H1 (cell line): Measurements from ENCODE around the gene PPP1R9A. TPM values are rescaled to one million over a fixed set of nuclear protein-coding genes. Genes with fewer than 3 reads are reported as not detected.

Experiments
- CTCF ChIA-PET: fragments of 300-600 bp; sonication (Branson Sonifier 250); formaldehyde crosslinking; loops from one replicate; lab custom pipeline; 2021; ENCODE audit not compliant: partially characterized antibody; lab: Charles Lee
- POLR2A ChIA-PET: fragments of 300-600 bp; sonication (Branson Sonifier 250); formaldehyde crosslinking; loops from one replicate; lab custom pipeline; 2021; ENCODE audit warnings: inconsistent platforms; ENCODE audit not compliant: partially characterized antibody; lab: Charles Lee
- DNase-seq, 2 experiments: peaks; one replicate each; pipeline versions ENCODE4 v3.0.0 to v3.0.0-alpha.2; 2010 to 2022; ENCODE audit warnings: low spot score in 2 of 2, low read depth in 1 of 2, mixed read lengths in 1 of 2
- FAIRE-seq: peaks from 2 replicates; lab custom pipeline; 2011; peaks lifted over from hg19 to GRCh38; lab: Jason Lieb, UNC
- H2AFZ ChIP-seq: 2 replicates; pipeline ENCODE4 v1.8.1; 2012; ENCODE audit warnings: low read length, inconsistent platforms
- H2AK5ac ChIP-seq: 2 replicates; pipeline ENCODE4 v1.6.1; 2013; ENCODE audit warnings: low read depth, low read length
- H2BK120ac ChIP-seq: replicated peaks from 2 replicates; pipeline ENCODE3; 2013; ENCODE audit warnings: low read depth, low read length, inconsistent platforms
- H2BK12ac ChIP-seq: 2 replicates; pipeline ENCODE4 v1.6.1; 2013; ENCODE audit warnings: low read depth, low read length
- H2BK15ac ChIP-seq: 2 replicates; pipeline ENCODE4 v1.6.1; 2013; ENCODE audit warnings: low read length
- H2BK20ac ChIP-seq: 2 replicates; pipeline ENCODE4 v1.6.1; 2013; ENCODE audit warnings: low read length
- H2BK5ac ChIP-seq: 2 replicates; pipeline ENCODE4 v1.6.1; 2013; ENCODE audit warnings: low read depth, low read length
- H3K14ac ChIP-seq: 2 replicates; pipeline ENCODE4 v1.6.1; 2013; ENCODE audit warnings: inconsistent platforms; ENCODE audit not compliant: insufficient read length
- H3K18ac ChIP-seq: 2 replicates; pipeline ENCODE4 v1.6.1; 2013; ENCODE audit warnings: low read length; ENCODE audit errors: extremely low read depth
- H3K23ac ChIP-seq: 2 replicates; pipeline ENCODE4 v1.6.1; 2013; ENCODE audit warnings: inconsistent platforms; ENCODE audit not compliant: insufficient read length
- H3K23me2 ChIP-seq: 2 replicates; pipeline ENCODE4 v1.6.1; 2013; ENCODE audit warnings: low read depth, low read length
- H3K27ac ChIP-seq: 2 replicates; pipeline ENCODE4 v1.6.1; 2011; ENCODE audit warnings: low read depth, low read length, inconsistent platforms
- H3K27me3 ChIP-seq, 4 experiments: replicated peaks in 1 of 4; 1 replicate in 1 of 4; 2 replicates in 3 of 4; pipeline versions ENCODE4 v1.6.1 to v1.8.1; 2011 to 2013; ENCODE audit warnings: low read length in 3 of 4, mild to moderate bottlenecking in 3 of 4, inconsistent platforms in 2 of 4, mixed read lengths in 2 of 4, moderate library complexity in 1 of 4; ENCODE audit not compliant: control insufficient read depth in 3 of 4, insufficient read depth in 3 of 4; ENCODE audit errors: extremely low read depth in 1 of 4
- H3K36me3 ChIP-seq, 4 experiments: 2 replicates each; pipeline versions ENCODE4 v1.6.1 to v1.8.1; 2011 to 2013; ENCODE audit warnings: mild to moderate bottlenecking in 4 of 4, low read length in 3 of 4, moderate library complexity in 2 of 4, control low read depth in 1 of 4, inconsistent platforms in 1 of 4; ENCODE audit not compliant: insufficient read depth in 4 of 4, control insufficient read depth in 2 of 4
- H3K4ac ChIP-seq: replicated peaks from 2 replicates; pipeline ENCODE3; 2013; ENCODE audit warnings: low read length, low read depth, mixed read lengths, inconsistent platforms; ENCODE audit not compliant: insufficient read length
- H3K4me1 ChIP-seq, 4 experiments: replicated peaks in 1 of 4; 1 replicate in 1 of 4; 2 replicates in 3 of 4; pipeline versions ENCODE4 v1.6.1 to v1.8.1; 2011 to 2013; ENCODE audit warnings: low read length in 3 of 4, inconsistent platforms in 2 of 4, mixed read lengths in 1 of 4; ENCODE audit not compliant: insufficient read depth in 4 of 4, control insufficient read depth in 3 of 4
- H3K4me2 ChIP-seq, 2 experiments: 2 replicates each; pipeline versions ENCODE4 v1.6.1 to v1.8.1; 2011 to 2013; ENCODE audit warnings: low read depth in 2 of 2, low read length in 2 of 2, control low read depth in 1 of 2, inconsistent platforms in 1 of 2, mild to moderate bottlenecking in 1 of 2; ENCODE audit not compliant: insufficient read depth in 1 of 2
- H3K4me3 ChIP-seq, 4 experiments: fragments of 200-600, 300-600 bp in 1 of 4; sonication (generic), shearing (Covaris generic), sonication (Bioruptor Twin) in 1 of 4; 2 replicates each; pipeline versions ENCODE4 v1.5.1 to v1.8.1; 2011 to 2016; ENCODE audit warnings: low read length in 4 of 4, low read depth in 3 of 4, control low read depth in 2 of 4, inconsistent platforms in 2 of 4, mild to moderate bottlenecking in 2 of 4, mixed read lengths in 1 of 4, moderate library complexity in 1 of 4; ENCODE audit not compliant: insufficient read depth in 2 of 4; ENCODE audit errors: extremely low read depth in 1 of 4
- H3K56ac ChIP-seq: replicated peaks from 2 replicates; pipeline ENCODE3; 2013; ENCODE audit warnings: low read depth, mild to moderate bottlenecking, mixed read lengths, low read length, inconsistent platforms; ENCODE audit not compliant: insufficient read length
- H3K79me1 ChIP-seq: 2 replicates; pipeline ENCODE4 v1.6.1; 2013; ENCODE audit warnings: low read depth, low read length, control low read depth
- H3K79me2 ChIP-seq, 2 experiments: 2 replicates each; pipeline versions ENCODE4 v1.6.1 to v1.8.1; 2012 to 2013; ENCODE audit warnings: low read length in 2 of 2, mild to moderate bottlenecking in 2 of 2, inconsistent platforms in 1 of 2; ENCODE audit not compliant: insufficient read depth in 2 of 2, control insufficient read depth in 1 of 2
- H3K9ac ChIP-seq, 4 experiments: replicated peaks in 1 of 4; 1 replicate in 1 of 4; 2 replicates in 3 of 4; pipeline versions ENCODE4 v1.6.1 to v1.8.1; 2011 to 2013; ENCODE audit warnings: low read depth in 3 of 4, low read length in 3 of 4, control low read depth in 2 of 4, mild to moderate bottlenecking in 2 of 4, moderate library complexity in 2 of 4, inconsistent platforms in 1 of 4; ENCODE audit errors: extremely low read depth in 1 of 4
- H3K9me3 ChIP-seq, 2 experiments: 2 replicates each; pipeline versions ENCODE4 v1.6.1 to v1.8.1; 2012 to 2013; ENCODE audit warnings: mild to moderate bottlenecking in 2 of 2, moderate library complexity in 2 of 2, control low read depth in 1 of 2, inconsistent platforms in 1 of 2, low read depth in 1 of 2, low read length in 1 of 2, mixed read lengths in 1 of 2; ENCODE audit not compliant: insufficient read depth in 2 of 2
- H4K20me1 ChIP-seq, 2 experiments: replicated peaks in 1 of 2; 2 replicates each; pipeline versions ENCODE3 to v1.8.1; 2011 to 2013; ENCODE audit warnings: inconsistent platforms in 2 of 2, low read length in 2 of 2, mild to moderate bottlenecking in 1 of 2; ENCODE audit not compliant: insufficient read depth in 2 of 2, control insufficient read depth in 1 of 2
- H4K5ac ChIP-seq: 2 replicates; pipeline ENCODE4 v1.6.1; 2013; ENCODE audit warnings: low read length, low read depth, mixed read lengths, inconsistent platforms; ENCODE audit not compliant: insufficient read length
- H4K8ac ChIP-seq: 2 replicates; pipeline ENCODE4 v1.8.0; 2013; ENCODE audit warnings: mild to moderate bottlenecking, moderate library complexity, low read length, inconsistent platforms; ENCODE audit not compliant: insufficient read depth; ENCODE audit errors: extremely low read depth
- H4K91ac ChIP-seq: replicated peaks from 2 replicates; pipeline ENCODE3; 2013; ENCODE audit warnings: low read length, mixed read lengths, inconsistent platforms; ENCODE audit not compliant: insufficient read length
- CBX8 ChIP-seq: fragments of 300-800, 300-1000 bp; sonication (generic); IDR thresholded peaks from 2 replicates; pipeline ENCODE4 v1.7.1; 2016; ENCODE audit warnings: low read depth, low read length, borderline replicate concordance
- EP300 ChIP-seq, 2 experiments: IDR thresholded peaks; 1 replicate in 1 of 2; 2 replicates in 1 of 2; pipeline ENCODE4 v1.6.1; 2011 to 2012; ENCODE audit warnings: low read depth in 2 of 2, low read length in 2 of 2, mild to moderate bottlenecking in 2 of 2, borderline replicate concordance in 1 of 2, inconsistent platforms in 1 of 2, moderate library complexity in 1 of 2
- GTF2F1 ChIP-seq: IDR thresholded peaks from 2 replicates; pipeline ENCODE4 v1.6.1; 2012; ENCODE audit warnings: low read depth, low read length, improper control_type of control experiment, borderline replicate concordance
- MAFK ChIP-seq: IDR thresholded peaks from 2 replicates; pipeline ENCODE4 v1.6.1; 2012; ENCODE audit warnings: low read depth, mild to moderate bottlenecking, improper control_type of control experiment, low read length
- POU5F1 ChIP-seq: IDR thresholded peaks from 2 replicates; pipeline ENCODE4 v1.6.1; 2011; ENCODE audit warnings: low read depth, mild to moderate bottlenecking, low read length, moderate library complexity
- RAD21 ChIP-seq, 2 experiments: IDR thresholded peaks in 1 of 2; conservative IDR thresholded peaks in 1 of 2; 2 replicates each; pipeline ENCODE4 v1.6.1; 2011; ENCODE audit warnings: low read depth in 2 of 2, low read length in 2 of 2, improper control_type of control experiment in 1 of 2, inconsistent platforms in 1 of 2, mild to moderate bottlenecking in 1 of 2, moderate library complexity in 1 of 2
- TAF1 ChIP-seq: IDR thresholded peaks from 2 replicates; pipeline ENCODE4 v1.6.1; 2011; ENCODE audit warnings: mild to moderate bottlenecking, low read depth, low read length
- TEAD4 ChIP-seq: IDR thresholded peaks from 2 replicates; pipeline ENCODE4 v1.6.1; 2012; ENCODE audit warnings: low read depth, low read length, inconsistent platforms, mixed read lengths
- ZNF274 ChIP-seq: IDR thresholded peaks from 2 replicates; pipeline ENCODE4 v1.7.0; 2012; ENCODE audit warnings: low read length, borderline replicate concordance; ENCODE audit errors: extremely low read depth
- WGBS, 2 experiments: shearing (Covaris generic) in 1 of 2; methylation state at CpG; one replicate each; pipeline versions ENCODE4 v1.1.6 to v1.1.7; 2013 to 2015; ENCODE audit warnings: low lambda C conversion rate in 2 of 2, mixed read lengths in 2 of 2, inconsistent platforms in 1 of 2, low coverage in 1 of 2, missing lambda C conversion rate in 1 of 2; ENCODE audit not compliant: insufficient replicate concordance in 2 of 2, insufficient coverage in 1 of 2, insufficient read length in 1 of 2; ENCODE audit errors: extremely low coverage in 1 of 2, missing lambda C conversion rate in 1 of 2; 5-methylcytosine and 5-hydroxymethylcytosine counted together
- polyA plus RNA-seq, 7 experiments: library from polyadenylated mRNA; depleted of rRNA in 3 of 7; stranded (reverse) in 5 of 7; unstranded in 2 of 7; fragments of >200 nt in 5 of 7; fragments of 200-250 nt in 2 of 7; gene quantifications; 1 replicate in 5 of 7; 2 replicates in 1 of 7; 4 replicates in 1 of 7; pipeline versions ENCODE4 v1.2.1 to v1.2.3, GENCODE V29; 2011 to 2013; ENCODE audit warnings: missing spikeins in 2 of 7, mixed read lengths in 2 of 7
- total RNA-seq: library from RNA; stranded (reverse); fragmentation: NEBNext Ultra II Directional; extraction: Animal tissue kit (Norgen Biotek cat#: 25700); gene quantifications from 2 replicates; pipeline ENCODE4 v1.2.1, GENCODE V29; 2021

The PPP1R9A gene
- total and polyA plus RNA-seq, 2 of the 8 experiments (the other 6 are each of a cell fraction or from before 2014, with no cell fraction given), result 3.0 to 20.3 TPM

DNA sequence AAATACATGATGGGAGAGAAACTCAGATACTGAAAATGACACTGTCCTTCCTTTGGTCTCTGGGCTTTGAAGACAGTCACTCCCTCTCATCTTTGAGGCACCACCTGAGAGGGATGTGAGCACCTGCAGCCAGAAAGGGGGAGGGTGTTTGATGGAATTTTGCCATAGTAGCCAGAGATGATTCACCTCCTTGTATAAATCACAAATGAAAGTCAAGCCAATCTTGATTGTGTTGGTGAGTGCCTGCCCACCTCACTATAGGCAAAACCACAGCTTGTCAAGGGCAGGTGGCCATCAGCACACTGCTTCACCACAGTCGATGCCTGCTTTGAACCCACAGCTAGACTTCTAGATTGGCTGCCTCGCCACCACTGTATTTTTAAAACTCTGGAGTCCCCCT, 368.7 kb downstream of the PPP1R9A start:
- Histone ChIP-seq H3K27ac (no peak overlapping the region), H3K79me2 (no peaks in the 10 kb centered on the region), H2BK15ac (no peak overlapping the region), H3K27me3 (no peaks in the 10 kb centered on the region), H3K36me3 (peaks cover 0 to 6% (median 0%) of the 10 kb centered on the region in 4 experiments; a peak in 2 of 8 replicates), H2BK5ac (no peak overlapping the region), H2BK12ac (no peak overlapping the region), H3K4me1 (no peaks in the 10 kb centered on the region), H2AK5ac (no peak overlapping the region), H3K79me1 (no peaks in the 10 kb centered on the region), H4K20me1 (no peaks in the 10 kb centered on the region), H4K91ac (no peak overlapping the region), H3K4me2 (no peak overlapping the region), H3K56ac (no peak overlapping the region), H2AFZ (no peak overlapping the region), H3K9me3 (no peaks in the 10 kb centered on the region), H3K18ac (no peak overlapping the region), H2BK20ac (no peak overlapping the region), H4K5ac (no peak overlapping the region), H3K4ac (no peak overlapping the region), H3K9ac (no peak overlapping the region), H3K23ac (no peak overlapping the region), H2BK120ac (no peak overlapping the region), H3K4me3 (no peak overlapping the region), H4K8ac (no peak overlapping the region), H3K23me2 (no peaks in the 10 kb centered on the region), H3K14ac (no peak overlapping the region)
- CTCF ChIA-PET, result interaction anchor here (1.1 kb wide), 1 partner anchor 12 kb away, joined by 4 read pairs; no protein-coding TSS in a partner anchor
- WGBS, 2 experiments, result 100% methylated on average over 2 of the region's 2 CpGs; no CpG with 5 or more reads in 1 of the 2 experiments
- DNase-seq (no peak), FAIRE-seq (no peak)
- TF ChIP-seq TAF1 (no peak), RAD21 (IDR thresholded peaks at IDR 0.05 in 1 of 2, conservative IDR thresholded peaks at IDR 0.05 in 1 of 2; ENCODE audit: low read depth in 2 of 2, low read length in 2 of 2) (no peak), TEAD4 (no peak), POU5F1 (no peak), GTF2F1 (no peak), MAFK (no peak), ZNF274 (no peak), EP300 (IDR thresholded peaks at IDR 0.05; ENCODE audit: borderline replicate concordance in 1 of 2, low read depth in 2 of 2, low read length in 2 of 2) (no peak), CBX8 (no peak)
- POLR2A ChIA-PET, result no interaction called here
